IMR-90 (cell line): ENCODE measurements around the gene S100A5. TPM values are rescaled to one million over a fixed set of nuclear protein-coding genes. Genes with fewer than 3 reads are reported as not detected.

ENCODE experiments used
- ATAC-seq: fragments of 200-7000 bp; cut with Tn5 transposase; 2 replicates; pipeline ENCODE4 v1.9.1; 2020; ENCODE audit warnings: low read depth, mild to moderate bottlenecking, moderate library complexity
- BruUV-seq: library from RNA; stranded (reverse); fragments of 400-500 nt; replicated peaks from 2 replicates; lab custom pipeline; 2021; lab: Mats Ljungman, UMichigan
- CTCF ChIA-PET: fragments of 300-600 bp; formaldehyde crosslinking; extraction: SDS; loops from one replicate; lab custom pipeline; 2021; ENCODE audit warnings: antibody characterized with exemption; lab: Yijun Ruan, JAX
- POLR2A ChIA-PET: fragments of 300-600 bp; sonication (Branson Sonifier 250); formaldehyde crosslinking; loops from one replicate; lab custom pipeline; 2022; ENCODE audit warnings: antibody characterized with exemption; ENCODE audit not compliant: unreplicated experiment; lab: Charles Lee
- DNase-seq: peaks from one replicate; pipeline ENCODE4 v3.0.0; 2013
- H2AFZ ChIP-seq: replicated peaks from 2 replicates; pipeline ENCODE3; 2013; ENCODE audit warnings: low read length, mild to moderate bottlenecking; ENCODE audit not compliant: poor library complexity
- H2AK5ac ChIP-seq: 2 replicates; pipeline ENCODE4 v1.6.1; 2013; ENCODE audit warnings: low read depth, low read length, inconsistent platforms
- H2AK9ac ChIP-seq: replicated peaks from 2 replicates; pipeline ENCODE3; 2013; ENCODE audit warnings: mild to moderate bottlenecking, low read depth, low read length, moderate library complexity; ENCODE audit not compliant: poor library complexity
- H2BK120ac ChIP-seq: 2 replicates; pipeline ENCODE4 v1.6.1; 2013; ENCODE audit warnings: low read depth, low read length, inconsistent platforms
- H2BK15ac ChIP-seq: 3 replicates; pipeline ENCODE4 v1.6.1; 2013; ENCODE audit warnings: low read depth, low read length, inconsistent platforms
- H2BK20ac ChIP-seq: 2 replicates; pipeline ENCODE4 v1.6.1; 2013; ENCODE audit warnings: low read depth, mild to moderate bottlenecking, inconsistent platforms, low read length, moderate library complexity
- H2BK5ac ChIP-seq: 2 replicates; pipeline ENCODE4 v1.6.1; 2013; ENCODE audit warnings: mild to moderate bottlenecking, low read depth, low read length, inconsistent platforms; ENCODE audit not compliant: poor library complexity, severe bottlenecking
- H3K14ac ChIP-seq: replicated peaks from 2 replicates; pipeline ENCODE4 v1.6.1; 2013; ENCODE audit warnings: low read depth, low read length, inconsistent platforms
- H3K18ac ChIP-seq: 2 replicates; pipeline ENCODE4 v1.6.1; 2013; ENCODE audit warnings: low read depth, low read length, control low read depth
- H3K23ac ChIP-seq: 2 replicates; pipeline ENCODE4 v1.6.1; 2013; ENCODE audit warnings: low read depth, low read length, inconsistent platforms
- H3K27ac ChIP-seq: 2 replicates; pipeline ENCODE4 v1.5.1; 2013; ENCODE audit warnings: mild to moderate bottlenecking, control low read depth, low read length; ENCODE audit not compliant: insufficient read depth
- H3K27me3 ChIP-seq: 2 replicates; pipeline ENCODE4 v1.6.1; 2013; ENCODE audit warnings: low read length; ENCODE audit not compliant: control insufficient read depth, insufficient read depth
- H3K36me3 ChIP-seq: 2 replicates; pipeline ENCODE4 v1.6.1; 2013; ENCODE audit warnings: low read length, mixed read lengths; ENCODE audit not compliant: control insufficient read depth, insufficient read depth
- H3K4ac ChIP-seq: 2 replicates; pipeline ENCODE4 v1.6.1; 2013; ENCODE audit warnings: low read depth, low read length, inconsistent platforms
- H3K4me1 ChIP-seq: 2 replicates; pipeline ENCODE4 v1.6.1; 2013; ENCODE audit warnings: low read length, mixed read lengths; ENCODE audit not compliant: control insufficient read depth, insufficient read depth
- H3K4me2 ChIP-seq: 2 replicates; pipeline ENCODE4 v1.6.1; 2013; ENCODE audit warnings: low read depth, mild to moderate bottlenecking, control low read depth, low read length, moderate library complexity
- H3K4me3 ChIP-seq: 2 replicates; pipeline ENCODE4 v1.5.1; 2013; ENCODE audit warnings: low read depth, mild to moderate bottlenecking, control low read depth, low read length, moderate library complexity; ENCODE audit not compliant: insufficient read depth
- H3K56ac ChIP-seq: 2 replicates; pipeline ENCODE4 v1.6.1; 2013; ENCODE audit warnings: low read length, inconsistent platforms; ENCODE audit not compliant: insufficient read depth; ENCODE audit errors: extremely low read depth
- H3K79me1 ChIP-seq, 2 experiments: 2 replicates each; pipeline ENCODE4 v1.6.1; 2013; ENCODE audit warnings: low read length in 2 of 2, inconsistent platforms in 1 of 2, low read depth in 1 of 2
- H3K9ac ChIP-seq: 2 replicates; pipeline ENCODE4 v1.6.1; 2013; ENCODE audit warnings: low read depth, low read length, control low read depth
- H3K9me1 ChIP-seq: 2 replicates; pipeline ENCODE4 v1.6.1; 2013; ENCODE audit warnings: low read length, inconsistent platforms; ENCODE audit not compliant: insufficient read depth
- H3K9me3 ChIP-seq: 2 replicates; pipeline ENCODE4 v1.6.1; 2013; ENCODE audit warnings: low read length; ENCODE audit not compliant: control insufficient read depth, insufficient read depth
- H4K20me1 ChIP-seq: 2 replicates; pipeline ENCODE4 v1.6.1; 2013; ENCODE audit warnings: low read length, inconsistent platforms; ENCODE audit not compliant: insufficient read depth
- H4K5ac ChIP-seq: 2 replicates; pipeline ENCODE4 v1.6.1; 2013; ENCODE audit warnings: mild to moderate bottlenecking, low read depth, low read length, control low read depth
- H4K8ac ChIP-seq, 2 experiments: 2 replicates each; pipeline ENCODE4 v1.6.1; 2013; ENCODE audit warnings: low read depth in 2 of 2, low read length in 2 of 2, control low read depth in 1 of 2, inconsistent platforms in 1 of 2
- H4K91ac ChIP-seq: 2 replicates; pipeline ENCODE4 v1.6.1; 2013; ENCODE audit warnings: low read depth, low read length, inconsistent platforms; ENCODE audit not compliant: insufficient read depth
- BHLHE40 ChIP-seq: fragments of 150-350 bp; IDR thresholded peaks from 2 replicates; pipeline ENCODE4 v1.6.1; 2016; ENCODE audit warnings: mild to moderate bottlenecking, low read depth, low read length
- CEBPB ChIP-seq: IDR thresholded peaks from 2 replicates; pipeline ENCODE4 v1.6.1; 2012; ENCODE audit warnings: low read depth, low read length, improper control_type of control experiment
- CHD1 ChIP-seq: IDR thresholded peaks from 2 replicates; pipeline ENCODE4 v1.6.1; 2012; ENCODE audit warnings: low read depth, low read length, improper control_type of control experiment
- CTCF ChIP-seq: conservative IDR thresholded peaks from 2 replicates; pipeline ENCODE4 v1.5.1; 2012; ENCODE audit warnings: mild to moderate bottlenecking, low read depth, low read length, improper control_type of control experiment
- ELK1 ChIP-seq: fragments of 150-350 bp; IDR thresholded peaks from 2 replicates; pipeline ENCODE4 v1.6.1; 2016; ENCODE audit warnings: low read depth, mild to moderate bottlenecking, low read length, moderate library complexity, borderline replicate concordance
- MAFK ChIP-seq: IDR thresholded peaks from 2 replicates; pipeline ENCODE4 v1.6.1; 2012; ENCODE audit warnings: low read depth, low read length, improper control_type of control experiment
- MAZ ChIP-seq: IDR thresholded peaks from 2 replicates; pipeline ENCODE4 v1.6.1; 2012; ENCODE audit warnings: low read depth, mild to moderate bottlenecking, low read length, improper control_type of control experiment, moderate library complexity, borderline replicate concordance
- NFE2L2 ChIP-seq: fragments of 150-350 bp; IDR thresholded peaks from 2 replicates; pipeline ENCODE4 v1.6.1; 2016; ENCODE audit warnings: low read depth, mild to moderate bottlenecking, low read length
- POLR2A ChIP-seq: IDR thresholded peaks from 2 replicates; pipeline ENCODE4 v1.6.1; 2012; ENCODE audit warnings: mild to moderate bottlenecking, low read depth, low read length
- RAD21 ChIP-seq: IDR thresholded peaks from 2 replicates; pipeline ENCODE4 v1.6.1; 2012; ENCODE audit warnings: low read length, improper control_type of control experiment
- RCOR1 ChIP-seq: IDR thresholded peaks from 2 replicates; pipeline ENCODE4 v1.6.1; 2012; ENCODE audit warnings: mild to moderate bottlenecking, low read length, improper control_type of control experiment; ENCODE audit not compliant: insufficient replicate concordance
- RFX5 ChIP-seq: IDR thresholded peaks from 2 replicates; pipeline ENCODE4 v1.8.0; 2012; ENCODE audit warnings: low read depth, mild to moderate bottlenecking, low read length, moderate library complexity
- USF2 ChIP-seq: fragments of 150-350 bp; IDR thresholded peaks from 2 replicates; pipeline ENCODE4 v1.6.1; 2017; ENCODE audit warnings: mild to moderate bottlenecking, antibody characterized with exemption, low read length, low read depth
- WGBS, 2 experiments: methylation state at CpG; one replicate each; pipeline versions ENCODE4 v1.1.5 to v1.1.7; 2013; ENCODE audit warnings: missing lambda C conversion rate in 2 of 2; ENCODE audit not compliant: insufficient read length in 1 of 2; ENCODE audit errors: extremely low coverage in 2 of 2; 5-methylcytosine and 5-hydroxymethylcytosine counted together
- dilution Hi-C: fragments of 300-500 bp; cut with HindIII; formaldehyde crosslinking; loops from one replicate; pipeline ENCODE4 v1.14.3; 2018; ENCODE audit warnings: low sequenced_read_pairs; ENCODE audit not compliant: unreplicated experiment
- in situ Hi-C: fragments of 300-500 bp; cut with MboI; formaldehyde crosslinking; loops from 3 replicates; pipeline ENCODE4 v1.14.3; 2019; ENCODE audit warnings: low sequenced_read_pairs, inconsistent platforms, mixed read lengths
- intact Hi-C: fragments of 100-400 bp; cut with micrococcal nuclease; formaldehyde crosslinking; loops from 2 replicates; pipeline ENCODE4 v1.10.0; 2022
- polyA plus RNA-seq, 3 experiments: library from polyadenylated mRNA; depleted of rRNA; stranded (reverse); fragments of >200 nt; gene quantifications; 2 replicates each; pipeline ENCODE4 v1.2.3, GENCODE V29; 2012; ENCODE audit warnings: low replicate concordance in 1 of 3
- total RNA-seq: library from RNA; depleted of rRNA; stranded (reverse); fragments of >200 nt; gene quantifications from 2 replicates; pipeline ENCODE4 v1.2.3, GENCODE V29; 2012

Gene S100A5
- total and polyA plus RNA-seq, 2 of the 4 experiments (the other 2 are of a cell fraction): 0.27 TPM; not detected in 1

- TF ChIP-seq MAZ (no peak), NFE2L2 (no peak), POLR2A (no peak), CEBPB (no peak), RAD21 (no peak)
These were observed 8.6 kb downstream of the S100A5 start (continued) for GRCh38 chr1:153532181-153532580.

- H3K18ac ChIP-seq: no peak overlapping the region
- H3K9me3 ChIP-seq: no peaks in the 10 kb centered on the region
- dilution Hi-C loops (no loop called here), intact Hi-C loops (loop anchor here (5.0 kb wide), 2 partner anchors 96 to 141 kb away; partner anchors contain the start of genes ILF2, S100A1 and S100A13), in situ Hi-C loops (loop anchor here (5.0 to 25.0 kb wide), 2 partner anchors 36 to 431 kb away; partner anchors contain the start of genes CREB3L4, CRTC2, S100A2 and SLC39A1)
- no TSS peak for BruUV-seq
- TF ChIP-seq ELK1: no peak
- TF ChIP-seq CTCF: no peak
- TF ChIP-seq NFE2L2: no peak
- TF ChIP-seq BHLHE40: no peak
- TF ChIP-seq CHD1: no peak
- TF ChIP-seq MAZ: no peak
- no peak for TF ChIP-seq RCOR1
- no peak for TF ChIP-seq USF2
- no peak for TF ChIP-seq RFX5
- TF ChIP-seq MAFK: no peak
- H2BK120ac ChIP-seq: no peak overlapping the region
- H3K4ac ChIP-seq: peak overlapping the region; percentile 49; the same call in 1 of the 2 replicates
- 0 out of 4 replicates have a peak overlapping the region, but pooled peaks of 1 of the 2 experiments have one; percentile 21 for H4K8ac ChIP-seq
- CTCF ChIA-PET: interaction anchor here (1.1 to 2.8 kb wide), 5 partner anchors 21 to 127 kb away, joined by 3 to 19 read pairs (median 6); partner anchors contain the start of gene S100A13
- H2AFZ ChIP-seq: no peak overlapping the region
- peaks cover 11% of the 10 kb centered on the region for H3K36me3 ChIP-seq
- H3K56ac ChIP-seq: no peak overlapping the region
- H3K4me1 ChIP-seq: peaks cover 27% of the 10 kb centered on the region
- no peak overlapping the region for H3K4me2 ChIP-seq
- peaks cover 4 to 51% of the 10 kb centered on the region in 2 experiments; a peak in 3 of 4 replicates for H3K79me1 ChIP-seq
- peaks cover 18% of the 10 kb centered on the region for H4K20me1 ChIP-seq
- no peak for ATAC-seq
- no CpG with 5 or more reads among the region's 3 CpGs for WGBS, 2 experiments
- no peak overlapping the region for H3K14ac ChIP-seq
- no peak overlapping the region for H4K5ac ChIP-seq
- H2AK9ac ChIP-seq: no peak overlapping the region
- peaks cover 14% of the 10 kb centered on the region for H3K9me1 ChIP-seq
- H3K9ac ChIP-seq: no peak overlapping the region
- H3K27me3 ChIP-seq: no peaks in the 10 kb centered on the region
- POLR2A ChIA-PET: interaction anchor here (0.8 to 1.5 kb wide), 4 partner anchors 13 to 103 kb away, joined by 3 to 4 read pairs (median 4); partner anchors contain the start of genes CHTOP and S100A13
- no peak overlapping the region for H2BK5ac ChIP-seq
- no peak overlapping the region for H2BK20ac ChIP-seq
- H3K23ac ChIP-seq: no peak overlapping the region; the same call in 1 of the 2 replicates
- H2AK5ac ChIP-seq: 0 out of 2 replicates have a peak overlapping the region, but pooled peaks have one; percentile 11
- no peak overlapping the region for H2BK15ac ChIP-seq
- H3K27ac ChIP-seq: no peak overlapping the region
- no peak for DNase-seq
- no peak overlapping the region for H3K4me3 ChIP-seq
- H4K91ac ChIP-seq: no peak overlapping the region
These were observed 9.1 kb downstream of the S100A5 start for GRCh38 chr1:153531638-153532037.
